ENCODE measurements around the gene CXADR. TPM values are rescaled to one million over a fixed set of nuclear protein-coding genes. Genes with fewer than 3 reads are reported as not detected.
"Not testable (repeated sequence)": the region's sequence is repeated elsewhere in the genome, so short reads cannot be mapped to it uniquely, and the experiment has no call there.

Gene CXADR
- total RNA-seq, 2 experiments from 2014 or later, result 0.56 to 0.92 TPM

DNA sequence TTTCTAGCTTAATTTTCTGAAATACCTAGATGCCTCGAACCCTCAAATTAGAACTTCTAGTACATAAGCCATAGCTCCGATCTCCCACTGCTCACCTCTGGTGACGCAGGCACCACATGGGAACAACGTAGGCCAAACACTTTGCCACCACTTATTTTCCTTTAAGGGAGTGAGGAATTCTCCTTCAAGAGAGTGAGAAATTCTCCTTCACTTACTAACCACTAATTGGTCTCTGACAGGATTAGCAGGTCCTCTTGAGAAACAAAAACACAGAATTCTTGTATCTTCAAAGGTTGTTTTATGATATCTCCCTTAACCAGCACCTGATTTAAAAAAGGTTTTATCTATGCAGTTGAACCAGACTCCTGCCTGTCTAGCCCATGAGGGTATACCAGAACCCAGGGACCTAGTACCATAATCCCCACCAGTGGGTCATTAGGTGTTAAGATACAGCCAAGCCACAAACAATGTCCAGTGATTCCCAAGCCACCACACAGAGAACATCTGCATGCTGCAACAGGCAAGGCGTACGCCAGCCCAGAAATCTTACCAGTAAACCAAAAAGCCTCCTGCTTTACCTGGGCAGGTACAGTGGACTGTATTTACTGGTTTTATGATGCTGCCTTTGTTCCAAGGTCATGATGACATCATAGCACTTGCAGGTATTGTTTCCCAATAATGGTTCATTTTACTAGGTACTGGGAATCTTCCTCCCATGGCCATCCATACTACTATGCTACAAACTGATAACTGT, 20.3 kb upstream of the CXADR start:
- H3K9me3 Mint-ChIP-seq, result no peaks in the 10 kb centered on the region
- H3K4me3 Mint-ChIP-seq, result no peak overlapping the region
- no peak overlapping the region for H3K27ac Mint-ChIP-seq
- no peaks in the 10 kb centered on the region for H3K36me3 Mint-ChIP-seq
- no peak for DNase-seq
- H3K27me3 Mint-ChIP-seq, result peaks cover 19% of the 10 kb centered on the region
- H3K4me1 Mint-ChIP-seq, result peaks cover 9% of the 10 kb centered on the region

DNA sequence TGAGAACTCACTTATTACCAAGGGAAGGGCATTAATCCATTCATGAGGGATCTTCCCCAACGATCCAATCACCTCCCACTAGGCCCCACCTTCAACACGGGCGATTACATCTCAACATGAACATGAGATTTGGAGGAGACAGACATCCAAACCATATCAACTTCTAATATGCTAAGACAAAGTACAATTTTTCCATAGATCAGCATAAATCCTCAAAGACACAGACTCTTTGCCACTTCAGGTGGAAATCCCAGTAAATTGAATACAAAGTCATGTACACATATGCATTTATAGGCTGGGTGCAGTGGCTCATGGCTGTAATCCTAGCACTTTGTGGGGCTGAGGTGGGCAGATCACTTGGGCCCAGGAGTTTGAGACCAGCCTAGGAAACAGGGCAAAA, 18.8 kb upstream of the CXADR start:
- DNase-seq, result no peak
- Mint-ChIP-seq H3K9me3 (no peaks in the 10 kb centered on the region), H3K36me3 (no peaks in the 10 kb centered on the region), H3K27ac (no peak overlapping the region), H3K27me3 (peaks cover 19% of the 10 kb centered on the region), H3K4me1 (peaks cover 6% of the 10 kb centered on the region), H3K4me3 (no peak overlapping the region)

DNA sequence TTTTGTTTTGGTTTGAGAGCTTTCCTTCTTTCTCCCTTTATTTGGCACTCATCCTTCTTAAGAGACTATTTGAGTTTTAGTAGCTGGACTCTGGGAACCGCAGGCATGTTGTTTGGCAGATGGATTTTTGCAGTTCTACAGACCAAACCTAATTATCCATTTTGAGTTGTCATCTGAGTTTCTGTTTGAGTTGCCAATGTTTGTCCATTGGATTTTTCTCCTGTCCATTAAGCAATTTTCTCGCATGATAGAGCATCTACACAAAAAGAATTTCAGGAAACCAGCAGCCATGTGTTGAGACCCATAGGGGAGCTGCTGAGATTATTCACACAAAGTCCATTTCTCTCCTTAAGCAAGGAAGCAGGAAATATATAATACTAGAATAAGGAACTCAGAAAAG, 17.2 kb upstream of the CXADR start:
- no peaks in the 10 kb centered on the region for H3K36me3 Mint-ChIP-seq
- no peaks in the 10 kb centered on the region for H3K9me3 Mint-ChIP-seq
- H3K4me1 Mint-ChIP-seq, result peaks cover 3% of the 10 kb centered on the region
- H3K27ac Mint-ChIP-seq, result no peak overlapping the region
- H3K27me3 Mint-ChIP-seq, result peaks cover 23% of the 10 kb centered on the region
- no peak for DNase-seq
- H3K4me3 Mint-ChIP-seq, result no peak overlapping the region

DNA sequence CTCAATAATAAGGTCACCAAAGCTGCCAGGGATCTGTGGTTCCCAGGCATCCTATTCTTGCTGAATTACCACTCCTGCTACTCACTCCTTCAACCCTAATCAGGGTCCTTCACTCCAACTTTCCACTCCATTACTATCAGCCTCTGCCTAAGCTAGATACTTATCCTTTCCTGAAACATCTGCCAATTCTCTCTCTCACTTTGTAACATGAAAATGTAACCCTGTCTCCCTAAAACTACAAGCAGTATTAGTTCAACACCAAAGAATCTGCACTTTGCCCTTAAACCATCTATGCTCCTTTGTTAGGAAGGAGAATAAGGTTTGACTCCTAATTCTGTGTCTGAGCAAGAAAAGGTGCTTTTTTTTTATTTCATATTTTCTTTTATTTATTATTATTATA, 15.5 kb upstream of the CXADR start:
- Mint-ChIP-seq H3K4me1 (no peaks in the 10 kb centered on the region), H3K9me3 (no peaks in the 10 kb centered on the region), H3K27ac (no peak overlapping the region), H3K4me3 (no peak overlapping the region), H3K27me3 (peaks cover 21% of the 10 kb centered on the region), H3K36me3 (no peaks in the 10 kb centered on the region)
- no peak for DNase-seq

DNA sequence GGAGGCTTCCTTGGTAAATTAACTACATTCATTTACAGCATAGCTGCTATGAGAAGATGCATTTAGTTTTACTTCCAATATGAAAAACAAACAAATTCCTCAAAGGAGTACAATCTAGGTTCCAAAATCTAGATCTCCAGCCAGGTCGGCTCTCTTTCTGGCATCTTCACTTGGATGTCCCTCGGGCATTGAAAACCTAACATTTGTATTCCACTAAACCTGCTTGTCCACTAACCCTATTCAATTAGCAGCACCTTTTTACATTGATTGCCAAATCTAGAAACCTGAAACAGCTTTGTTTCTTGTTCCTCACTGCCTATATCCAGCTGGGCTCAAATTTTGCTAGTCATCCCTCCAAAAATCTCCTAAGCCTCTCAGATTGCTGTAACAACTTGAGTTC, 14.3 kb upstream of the CXADR start:
- no peak for DNase-seq
- H3K27me3 Mint-ChIP-seq, result peaks cover 17% of the 10 kb centered on the region
- H3K4me3 Mint-ChIP-seq, result no peak overlapping the region
- H3K9me3 Mint-ChIP-seq, result no peaks in the 10 kb centered on the region
- H3K36me3 Mint-ChIP-seq, result no peaks in the 10 kb centered on the region
- no peak overlapping the region for H3K27ac Mint-ChIP-seq
- no peaks in the 10 kb centered on the region for H3K4me1 Mint-ChIP-seq

DNA sequence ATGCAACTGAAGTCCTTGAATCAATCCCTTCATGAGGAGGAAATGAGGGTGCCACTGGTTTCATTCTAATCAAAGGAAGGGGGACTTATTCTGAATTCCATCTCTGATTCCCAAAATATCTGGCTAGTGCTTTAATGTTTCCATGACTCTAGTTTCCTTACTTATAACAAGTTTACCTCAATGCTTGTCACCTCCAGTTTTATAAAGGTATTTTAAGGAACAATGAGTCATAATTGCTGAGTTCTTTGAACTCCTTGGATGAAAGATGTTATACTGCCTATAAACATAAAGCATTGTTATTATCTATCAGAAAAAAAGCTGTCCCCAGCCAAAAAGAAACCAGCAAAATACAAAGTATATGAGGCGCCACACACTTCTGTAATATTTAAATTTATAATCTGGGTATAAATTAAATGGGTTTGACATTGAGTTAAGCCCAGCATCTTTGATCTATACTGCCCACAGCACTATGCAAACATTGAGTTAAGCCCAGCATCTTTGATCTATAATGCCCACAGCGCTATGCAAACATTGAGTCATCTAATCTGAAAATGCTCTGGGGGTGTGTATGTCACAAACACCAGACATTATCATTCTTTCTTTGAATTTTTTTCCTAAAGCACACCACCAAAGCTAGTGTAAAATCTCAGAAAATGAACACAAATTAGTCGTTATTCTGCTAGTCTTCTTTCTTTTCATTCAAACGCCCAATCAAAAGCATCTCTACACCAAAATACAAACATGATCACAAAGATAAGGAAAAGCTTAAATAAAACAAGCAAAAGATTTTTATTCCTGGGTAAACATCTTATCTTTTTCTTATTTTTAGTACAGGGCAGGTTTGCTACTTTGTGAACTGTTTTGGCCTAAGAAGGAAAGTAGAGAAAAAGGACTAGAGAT, 11.5 kb upstream of the CXADR start:
- DNase-seq, result no peak
- H3K4me3 Mint-ChIP-seq, result no peak overlapping the region
- H3K27me3 Mint-ChIP-seq, result peaks cover 3% of the 10 kb centered on the region
- H3K4me1 Mint-ChIP-seq, result no peaks in the 10 kb centered on the region
- H3K9me3 Mint-ChIP-seq, result peaks cover 1% of the 10 kb centered on the region
- no peaks in the 10 kb centered on the region for H3K36me3 Mint-ChIP-seq
- H3K27ac Mint-ChIP-seq, result no peak overlapping the region

DNA sequence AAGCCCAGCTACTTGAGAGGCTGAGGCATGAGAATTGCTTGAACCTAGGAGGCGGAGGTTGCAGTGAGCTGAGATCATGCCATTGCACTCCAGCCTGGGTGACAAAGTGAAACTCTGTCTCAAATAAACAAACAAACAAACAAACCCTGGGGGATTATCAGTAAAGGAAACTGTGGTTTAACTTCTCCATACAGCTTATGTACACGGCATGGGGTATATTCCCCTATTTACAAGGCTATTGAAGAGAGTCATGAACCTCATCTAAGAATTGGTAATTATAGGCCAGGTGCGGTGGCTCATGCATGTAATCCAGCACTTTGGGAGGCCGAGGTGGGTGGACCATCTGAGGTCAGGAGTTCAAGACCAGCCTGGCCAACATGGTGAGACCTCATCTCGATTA, 9.9 kb upstream of the CXADR start:
- DNase-seq, H3K36me3 Mint-ChIP-seq, H3K4me1 Mint-ChIP-seq, H3K27me3 Mint-ChIP-seq, H3K9me3 Mint-ChIP-seq, H3K4me3 Mint-ChIP-seq, H3K27ac Mint-ChIP-seq: not testable (repeated sequence)

DNA sequence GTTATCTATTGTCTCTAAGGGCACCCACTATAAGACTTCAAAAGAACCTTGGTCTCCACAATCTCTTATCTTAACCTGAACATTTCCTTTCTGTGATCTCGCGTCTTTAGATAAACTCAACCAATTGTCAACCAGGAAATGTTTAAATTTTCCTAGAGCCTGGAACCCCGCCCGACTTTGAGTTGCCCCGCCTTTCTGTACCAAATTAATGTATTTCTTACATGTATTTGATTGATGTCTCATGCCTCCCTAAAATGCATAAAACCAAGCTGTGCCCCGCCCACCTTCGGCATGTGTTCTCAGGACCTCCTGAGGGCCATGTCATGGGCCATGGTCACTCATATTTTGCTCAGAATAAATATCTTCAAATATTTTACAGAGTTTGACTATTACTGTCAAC, 5.9 kb upstream of the CXADR start:
- H3K27me3 Mint-ChIP-seq, result peaks cover 6% of the 10 kb centered on the region
- no peaks in the 10 kb centered on the region for H3K36me3 Mint-ChIP-seq
- H3K4me3 Mint-ChIP-seq, result no peak overlapping the region
- H3K4me1 Mint-ChIP-seq, result peaks cover 1% of the 10 kb centered on the region
- no peak overlapping the region for H3K27ac Mint-ChIP-seq
- no peak for DNase-seq
- peaks cover 5% of the 10 kb centered on the region for H3K9me3 Mint-ChIP-seq

DNA sequence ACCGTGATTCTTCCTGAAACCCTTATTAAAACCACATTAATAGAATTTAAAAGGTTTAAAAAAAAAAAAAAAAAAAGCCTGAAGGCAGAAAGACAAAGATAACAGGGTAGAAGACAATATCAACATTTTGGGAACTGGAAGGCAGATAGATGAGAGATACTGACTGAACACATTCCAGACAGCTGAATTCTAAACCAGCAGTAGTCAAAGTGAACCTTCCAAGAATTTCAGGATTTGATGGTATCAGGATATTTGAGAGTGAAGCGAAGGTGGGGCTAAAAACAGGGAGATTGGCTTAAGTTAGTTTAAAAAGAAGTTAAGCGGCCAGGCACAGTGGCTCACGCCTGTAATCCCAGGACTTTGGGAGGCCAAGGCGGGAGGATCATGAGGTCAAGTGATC, 5.3 kb upstream of the CXADR start:
- no peak for DNase-seq
- Mint-ChIP-seq H3K9me3 (peaks cover 5% of the 10 kb centered on the region), H3K4me1 (peaks cover 4% of the 10 kb centered on the region), H3K27me3 (peaks cover 10% of the 10 kb centered on the region), H3K27ac (no peak overlapping the region), H3K4me3 (no peak overlapping the region), H3K36me3 (no peaks in the 10 kb centered on the region)

DNA sequence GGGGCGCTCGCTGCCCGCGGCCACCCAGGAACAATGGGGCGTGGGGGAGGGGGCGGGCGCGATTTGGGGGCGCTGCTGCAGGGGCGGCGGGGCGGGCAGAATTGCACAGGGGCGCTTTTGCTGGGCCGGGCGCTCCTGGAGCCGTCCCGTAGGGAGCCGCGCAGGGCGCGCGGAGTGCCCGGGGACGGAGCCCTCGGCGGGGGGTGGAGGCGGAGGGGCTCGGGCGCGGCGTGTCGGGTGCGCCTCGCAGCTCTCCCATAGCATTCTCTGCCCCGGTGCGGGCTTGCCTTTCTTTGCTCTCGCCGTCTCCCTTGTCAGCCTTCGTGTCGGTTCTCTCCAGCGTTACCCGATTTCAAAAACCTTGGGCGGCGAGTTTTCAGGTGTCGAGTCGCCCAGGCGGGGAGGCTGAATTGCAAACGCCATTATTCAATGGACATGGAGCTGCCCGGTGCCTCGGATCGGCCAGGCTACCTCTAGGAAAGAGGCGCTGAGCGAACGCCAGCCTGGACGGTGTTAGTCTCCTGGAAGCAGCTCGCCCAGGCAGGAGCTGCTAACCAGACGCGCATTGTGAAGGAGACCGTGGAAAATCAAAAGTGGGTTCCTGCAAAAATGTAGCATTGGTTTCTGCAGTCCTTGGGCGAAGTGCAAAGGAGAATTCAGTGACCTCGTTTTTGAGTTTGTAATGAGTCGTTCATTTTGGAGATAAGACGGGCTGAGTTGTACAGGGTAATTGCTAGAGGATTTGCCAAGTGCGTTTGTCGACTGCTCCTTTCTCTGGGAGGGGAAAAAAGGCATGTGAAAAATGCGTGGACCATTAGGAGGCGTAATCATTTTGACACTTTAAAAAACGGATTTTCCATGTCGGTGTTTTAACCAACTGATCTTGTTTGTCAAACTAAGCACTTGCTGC, 626 bp downstream of the CXADR start:
- Mint-ChIP-seq H3K27me3 (peaks cover 43% of the 10 kb centered on the region), H3K9me3 (no peaks in the 10 kb centered on the region), H3K36me3 (no peaks in the 10 kb centered on the region), H3K27ac (no peak overlapping the region), H3K4me1 (peaks cover 16% of the 10 kb centered on the region), H3K4me3 (peak overlapping the region; percentile 84)
- DNase-seq, result peak; percentile 34

DNA sequence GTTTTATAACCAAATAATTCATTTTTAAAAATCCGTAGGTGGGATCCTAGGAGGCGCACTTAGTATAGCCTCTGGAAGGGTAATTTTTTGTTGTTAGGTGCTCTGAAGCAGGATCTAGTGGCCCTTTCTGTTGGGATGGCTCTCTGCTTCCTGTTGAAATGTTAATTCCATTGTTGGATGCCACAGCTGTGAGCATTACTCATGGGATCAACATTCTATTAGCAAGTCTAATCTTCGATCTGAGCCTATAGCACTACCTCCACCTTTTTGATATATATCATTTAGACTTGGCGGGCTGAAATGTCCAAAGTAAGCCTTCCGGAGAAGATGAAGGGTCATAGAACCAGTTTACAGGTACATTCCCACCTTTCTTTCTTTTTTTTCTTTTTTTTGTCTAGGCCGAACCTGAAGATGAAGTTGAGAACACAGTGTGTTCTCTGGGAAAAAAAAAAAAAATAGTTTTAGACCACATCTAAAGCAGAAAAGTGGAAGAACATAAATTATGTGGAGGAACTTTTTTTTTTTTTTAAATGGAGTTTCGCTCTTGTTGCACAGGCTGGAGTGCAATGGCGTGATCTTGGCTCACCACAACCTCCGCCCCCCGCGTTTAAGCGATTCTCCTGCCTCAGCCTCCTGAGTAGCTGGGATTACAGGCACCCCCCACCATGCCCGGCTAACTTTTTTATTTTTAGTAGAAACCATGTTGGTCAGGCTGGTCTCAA, 1.4 kb downstream of the CXADR start:
- peaks cover 43% of the 10 kb centered on the region for H3K27me3 Mint-ChIP-seq

DNA sequence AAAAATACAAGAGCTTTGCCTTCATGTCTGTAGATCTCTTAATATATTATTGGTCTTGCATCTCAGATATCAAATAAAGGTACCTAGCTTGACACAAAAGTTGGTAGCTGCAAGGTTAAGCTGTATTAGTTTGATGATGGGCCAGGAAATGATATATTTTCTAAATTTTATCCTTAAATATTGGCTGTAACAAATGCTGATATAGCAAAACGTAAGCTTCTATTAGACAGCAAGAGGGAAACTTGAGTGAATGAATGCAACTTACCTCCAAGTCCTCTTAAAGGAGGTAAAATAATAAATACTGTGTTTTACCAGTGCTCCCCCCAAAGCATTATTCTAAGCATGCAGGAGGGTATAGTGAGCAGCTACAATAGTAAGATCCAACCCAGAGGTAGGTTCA, 4.2 kb downstream of the CXADR start:
- H3K36me3 Mint-ChIP-seq, H3K4me3 Mint-ChIP-seq, DNase-seq, H3K27ac Mint-ChIP-seq, H3K9me3 Mint-ChIP-seq: not testable (repeated sequence)
- peaks cover 14% of the 10 kb centered on the region for H3K4me1 Mint-ChIP-seq
- H3K27me3 Mint-ChIP-seq, result peaks cover 41% of the 10 kb centered on the region

More for the DNA sequence above, 1.4 kb downstream of the CXADR start:
- H3K4me3 Mint-ChIP-seq, result peak overlapping the region; percentile 84
- no peak for DNase-seq
- peaks cover 16% of the 10 kb centered on the region for H3K4me1 Mint-ChIP-seq
- H3K9me3 Mint-ChIP-seq, result no peaks in the 10 kb centered on the region
- H3K27ac Mint-ChIP-seq, result no peak overlapping the region
- H3K36me3 Mint-ChIP-seq, result no peaks in the 10 kb centered on the region

DNA sequence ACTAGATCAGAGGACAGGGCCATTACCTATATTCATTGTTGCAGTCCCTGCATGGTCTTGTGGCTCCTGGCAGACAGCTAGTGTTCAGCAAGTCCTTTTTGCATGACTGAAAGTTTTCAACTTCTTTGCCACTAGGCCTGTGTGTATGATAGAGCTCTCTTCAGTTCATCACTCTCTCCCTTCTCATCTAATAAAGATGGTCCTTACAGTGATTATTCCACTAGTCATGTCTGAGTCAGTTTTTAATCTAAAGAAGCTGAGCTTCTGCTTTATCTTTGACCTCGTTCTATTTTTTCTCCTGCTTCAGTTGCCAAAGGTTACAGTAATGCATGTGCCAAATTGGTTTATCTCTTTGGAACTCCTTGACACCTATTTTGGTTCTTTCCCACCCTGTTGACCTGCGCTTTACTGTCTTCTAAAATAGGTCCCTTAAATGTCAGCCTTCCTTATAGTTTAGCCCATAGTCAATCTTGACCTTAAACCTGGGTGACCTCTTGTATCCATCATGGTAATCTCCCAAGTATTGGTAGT, 6.4 kb downstream of the CXADR start:
- DNase-seq, result no peak
- no peak overlapping the region for H3K27ac Mint-ChIP-seq
- H3K4me3 Mint-ChIP-seq, result no peak overlapping the region
- peaks cover 31% of the 10 kb centered on the region for H3K27me3 Mint-ChIP-seq
- H3K36me3 Mint-ChIP-seq, result no peaks in the 10 kb centered on the region
- H3K4me1 Mint-ChIP-seq, result peaks cover 2% of the 10 kb centered on the region
- H3K9me3 Mint-ChIP-seq, result no peaks in the 10 kb centered on the region

DNA sequence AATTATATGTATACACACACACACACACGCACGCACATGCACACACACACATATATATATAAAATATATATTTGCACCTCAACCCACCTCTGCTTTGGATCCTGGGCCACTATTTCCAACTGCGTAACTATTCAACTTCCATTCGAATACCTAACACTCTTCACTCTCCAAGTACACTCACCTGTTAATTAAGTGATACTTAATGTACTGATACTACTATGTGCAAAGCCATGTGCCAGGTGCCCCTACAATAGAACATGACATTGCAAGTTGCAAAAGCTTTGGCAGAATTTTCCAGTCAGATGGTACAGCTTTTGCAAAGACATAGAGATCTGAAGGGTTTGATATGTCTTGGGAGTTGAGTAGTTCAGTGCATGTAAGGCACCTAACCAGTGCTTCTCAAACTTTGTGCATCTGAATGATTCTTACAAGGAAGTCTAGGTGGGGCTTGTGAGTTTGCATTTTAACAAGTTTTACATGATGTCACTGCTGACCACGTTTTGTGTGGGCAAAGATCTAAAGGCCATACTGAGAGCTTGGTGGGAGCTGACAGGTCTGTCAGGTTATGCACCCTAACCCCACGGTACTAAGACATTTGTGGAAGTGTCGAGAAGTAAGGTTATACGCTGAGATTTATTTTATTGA, 7.2 kb downstream of the CXADR start:
- H3K4me3 Mint-ChIP-seq, result no peak overlapping the region
- H3K9me3 Mint-ChIP-seq, result no peaks in the 10 kb centered on the region
- no peaks in the 10 kb centered on the region for H3K36me3 Mint-ChIP-seq
- no peak overlapping the region for H3K27ac Mint-ChIP-seq
- no peak for DNase-seq
- H3K27me3 Mint-ChIP-seq, result peaks cover 22% of the 10 kb centered on the region
- H3K4me1 Mint-ChIP-seq, result no peaks in the 10 kb centered on the region

Data from activated naive CD8-positive, alpha-beta T cell treated with anti-CD3 and anti-CD28 coated beads for 36 hours (primary cell).